Measurements from ENCODE around the gene MAGIX.
A peak's percentile ranks its signal among the peaks of the same experiment; 100 is the strongest.

MAGIX gene

DNA sequence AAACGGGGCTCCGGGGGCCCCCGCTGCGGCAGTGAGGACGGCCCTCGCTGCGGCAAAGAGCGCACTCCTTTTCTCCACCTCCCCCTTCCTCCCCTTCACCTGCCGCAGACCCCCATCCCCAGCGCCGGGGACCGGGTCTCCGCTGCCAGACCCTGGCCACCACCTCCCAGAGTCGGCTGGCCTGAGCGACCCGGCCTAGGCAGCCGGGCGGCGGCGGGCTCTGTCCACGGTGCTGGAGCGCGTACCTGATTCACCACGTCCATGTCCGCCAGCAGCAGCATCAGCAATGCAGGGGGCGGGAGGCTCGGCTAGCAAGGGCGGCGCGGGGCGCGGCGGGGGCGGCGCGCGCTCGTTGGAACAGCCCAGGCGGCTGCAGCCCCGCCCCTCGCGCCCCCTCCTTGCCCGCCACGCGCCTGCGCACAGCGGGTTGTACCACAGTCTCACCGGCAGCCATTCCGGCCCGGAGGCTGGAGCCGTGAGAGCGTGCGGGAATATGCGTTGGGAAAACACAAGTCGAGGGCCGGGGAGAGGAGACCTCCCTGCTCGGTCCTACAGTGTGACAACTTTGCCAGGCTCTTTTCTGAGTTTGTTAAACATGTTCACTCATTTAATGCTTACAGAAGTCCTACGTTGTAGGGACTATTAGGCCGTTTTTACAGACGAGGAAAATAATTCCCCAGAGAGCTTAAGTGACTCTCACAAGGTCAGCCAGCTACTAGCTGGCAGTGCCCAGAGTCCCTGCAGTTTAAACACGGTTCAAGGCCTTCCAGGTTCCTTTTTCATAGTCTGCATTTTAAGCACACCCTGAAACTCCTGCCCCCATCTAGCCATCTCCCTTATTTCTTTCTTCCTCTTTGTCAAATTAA, 37.6 kb downstream of the MAGIX start, which contains the start of gene SYP:
Gene SYP (minus strand): TSS at position 288 of the 866 bp plus-strand sequence. CDS start 7 bp downstream, at position 281.
- CTCF ChIA-PET = interaction anchor here (1.0 to 1.1 kb wide), 2 partner anchors 8 to 9 kb away, joined by 3 to 5 read pairs; no protein-coding TSS in a partner anchor
- POLR2A ChIA-PET = no interaction called here
- H3K4me3 ChIP-seq (ENCODE audit: low read depth, low read length) = peak within 1 kb of the TSS; percentile 39
- no peak for DNase-seq (ENCODE audit: low read depth, low spot score)
- TF ChIP-seq, protein P1, sequence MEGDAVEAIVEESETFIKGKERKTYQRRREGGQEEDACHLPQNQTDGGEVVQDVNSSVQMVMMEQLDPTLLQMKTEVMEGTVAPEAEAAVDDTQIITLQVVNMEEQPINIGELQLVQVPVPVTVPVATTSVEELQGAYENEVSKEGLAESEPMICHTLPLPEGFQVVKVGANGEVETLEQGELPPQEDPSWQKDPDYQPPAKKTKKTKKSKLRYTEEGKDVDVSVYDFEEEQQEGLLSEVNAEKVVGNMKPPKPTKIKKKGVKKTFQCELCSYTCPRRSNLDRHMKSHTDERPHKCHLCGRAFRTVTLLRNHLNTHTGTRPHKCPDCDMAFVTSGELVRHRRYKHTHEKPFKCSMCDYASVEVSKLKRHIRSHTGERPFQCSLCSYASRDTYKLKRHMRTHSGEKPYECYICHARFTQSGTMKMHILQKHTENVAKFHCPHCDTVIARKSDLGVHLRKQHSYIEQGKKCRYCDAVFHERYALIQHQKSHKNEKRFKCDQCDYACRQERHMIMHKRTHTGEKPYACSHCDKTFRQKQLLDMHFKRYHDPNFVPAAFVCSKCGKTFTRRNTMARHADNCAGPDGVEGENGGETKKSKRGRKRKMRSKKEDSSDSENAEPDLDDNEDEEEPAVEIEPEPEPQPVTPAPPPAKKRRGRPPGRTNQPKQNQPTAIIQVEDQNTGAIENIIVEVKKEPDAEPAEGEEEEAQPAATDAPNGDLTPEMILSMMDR (IDR thresholded peaks at IDR 0.05; ENCODE audit: insufficient read depth, low read length, missing control alignments) = no peak

- H3K4me3 ChIP-seq (ENCODE audit: low read depth, low read length) = no peak overlapping the region
- CTCF ChIA-PET = interaction anchor here (0.8 to 1.0 kb wide), 2 partner anchors 9 to 11 kb away, joined by 3 to 4 read pairs; no protein-coding TSS in a partner anchor
- no peak for DNase-seq (ENCODE audit: low read depth, low spot score)
- POLR2A ChIA-PET = no interaction called here
- TF ChIP-seq, protein P1 (IDR thresholded peaks at IDR 0.05; ENCODE audit: insufficient read depth, low read length, missing control alignments) = no peak
Observed at GRCh38 chrX:49202022-49202421, 39.5 kb downstream of the MAGIX start.

DNA sequence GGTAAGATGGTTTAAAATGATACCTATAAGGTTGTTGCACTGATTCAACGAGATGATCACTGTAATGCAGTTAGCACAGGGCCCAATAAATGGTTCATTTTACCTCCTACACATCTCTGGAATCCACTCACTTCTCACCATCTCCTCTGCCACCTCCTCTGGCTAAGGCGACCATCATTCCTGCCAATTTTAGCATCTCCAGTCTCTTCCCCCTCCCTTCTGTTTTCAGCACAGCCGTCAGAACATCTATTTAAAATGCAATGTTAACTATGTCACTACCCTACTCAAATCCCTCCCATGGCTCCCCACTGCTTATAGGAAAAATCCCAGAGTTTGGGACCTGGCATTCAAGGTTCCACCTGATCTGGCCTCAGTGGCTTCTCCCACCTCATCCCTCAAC, 41.0 kb downstream of the MAGIX start:
- DNase-seq (ENCODE audit: low read depth, low spot score) = no peak
- no peak overlapping the region for H3K4me3 ChIP-seq (ENCODE audit: low read depth, low read length)
- ChIA-PET CTCF (no interaction called here), POLR2A (no interaction called here)
- TF ChIP-seq, protein P1 (IDR thresholded peaks at IDR 0.05; ENCODE audit: insufficient read depth, low read length, missing control alignments) = no peak

GRCh38 chrX:49204017-49204416, 41.5 kb downstream of the MAGIX start:
- H3K4me3 ChIP-seq (ENCODE audit: low read depth, low read length) = no peak overlapping the region
- ChIA-PET CTCF (no interaction called here), POLR2A (no interaction called here)
- TF ChIP-seq, protein P1 (IDR thresholded peaks at IDR 0.05; ENCODE audit: insufficient read depth, low read length, missing control alignments) = no peak
- DNase-seq (ENCODE audit: low read depth, low spot score) = no peak

DNA sequence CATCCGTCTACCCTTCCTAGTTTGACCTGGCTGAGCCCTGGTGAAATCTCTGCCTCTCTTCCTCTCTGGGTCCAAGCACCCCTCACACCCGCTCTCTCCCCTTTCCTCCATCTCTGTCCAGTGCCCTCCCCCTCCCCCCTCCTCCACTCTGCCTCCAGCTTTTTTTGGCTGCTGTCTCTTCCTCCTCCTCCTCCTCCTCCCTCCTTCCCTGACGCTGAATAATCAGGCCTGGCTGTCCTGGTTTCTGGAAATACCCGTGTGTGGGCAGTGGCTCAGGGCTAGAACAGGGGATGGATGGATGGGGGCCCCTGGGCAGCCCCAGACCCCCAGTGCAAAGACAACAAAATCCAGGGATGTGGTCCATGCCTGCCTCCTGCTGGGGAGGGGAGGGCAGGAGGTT, 42.2 kb downstream of the MAGIX start:
- CTCF ChIA-PET = no interaction called here
- DNase-seq (ENCODE audit: low read depth, low spot score) = no peak
- H3K4me3 ChIP-seq (ENCODE audit: low read depth, low read length) = no peak overlapping the region
- POLR2A ChIA-PET = no interaction called here
- TF ChIP-seq, protein P1 (IDR thresholded peaks at IDR 0.05; ENCODE audit: insufficient read depth, low read length, missing control alignments) = no peak

DNA sequence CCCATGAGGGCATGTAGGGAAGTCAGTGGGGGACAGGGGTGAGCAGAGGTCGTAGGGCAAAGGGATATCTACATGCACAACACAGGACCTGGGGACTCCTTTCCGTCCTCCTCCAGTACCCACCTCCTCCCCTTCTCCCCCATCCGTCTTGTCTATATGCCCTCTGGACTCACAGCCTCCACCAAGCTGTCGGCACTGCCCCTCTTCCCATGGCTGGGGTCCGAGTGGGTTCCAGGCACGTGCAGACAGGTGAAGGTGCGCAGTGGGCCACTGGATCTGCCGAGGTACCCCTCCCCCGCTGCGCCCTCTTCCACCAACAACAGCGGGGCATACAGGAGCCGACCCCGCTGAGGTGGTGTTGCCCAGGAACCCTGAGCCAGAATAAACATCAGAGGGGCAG, 42.9 kb downstream of the MAGIX start:
- POLR2A ChIA-PET = no interaction called here
- H3K4me3 ChIP-seq (ENCODE audit: low read depth, low read length) = no peak overlapping the region
- CTCF ChIA-PET = no interaction called here
- TF ChIP-seq, protein P1 (IDR thresholded peaks at IDR 0.05; ENCODE audit: insufficient read depth, low read length, missing control alignments) = no peak
- no peak for DNase-seq (ENCODE audit: low read depth, low spot score)

All from AG04449 (cell line).